Right renal pelvis (tissue), 4 donors: Measurements from ENCODE around the gene ZSCAN21. TPM values are rescaled to one million over a fixed set of nuclear protein-coding genes. Genes with fewer than 3 reads are reported as not detected.

ENCODE experiments used
- DNase-seq, 4 donors: peaks; one replicate each; pipeline ENCODE4 v3.0.0-alpha.2; 2013; ENCODE audit warnings: low read depth in 4 of 4, low spot score in 3 of 4, missing footprints in 1 of 4
- polyA plus RNA-seq, 4 donors: library from polyadenylated mRNA; unstranded; fragments of 120-200 nt; gene quantifications; one replicate each; pipeline ENCODE4 v1.2.1, GENCODE V29; 2013; ENCODE audit not compliant: insufficient read length in 4 of 4

Gene ZSCAN21
- polyA plus RNA-seq, 4 donors, result 20.4 to 21.8 (median 21.5) TPM

DNA sequence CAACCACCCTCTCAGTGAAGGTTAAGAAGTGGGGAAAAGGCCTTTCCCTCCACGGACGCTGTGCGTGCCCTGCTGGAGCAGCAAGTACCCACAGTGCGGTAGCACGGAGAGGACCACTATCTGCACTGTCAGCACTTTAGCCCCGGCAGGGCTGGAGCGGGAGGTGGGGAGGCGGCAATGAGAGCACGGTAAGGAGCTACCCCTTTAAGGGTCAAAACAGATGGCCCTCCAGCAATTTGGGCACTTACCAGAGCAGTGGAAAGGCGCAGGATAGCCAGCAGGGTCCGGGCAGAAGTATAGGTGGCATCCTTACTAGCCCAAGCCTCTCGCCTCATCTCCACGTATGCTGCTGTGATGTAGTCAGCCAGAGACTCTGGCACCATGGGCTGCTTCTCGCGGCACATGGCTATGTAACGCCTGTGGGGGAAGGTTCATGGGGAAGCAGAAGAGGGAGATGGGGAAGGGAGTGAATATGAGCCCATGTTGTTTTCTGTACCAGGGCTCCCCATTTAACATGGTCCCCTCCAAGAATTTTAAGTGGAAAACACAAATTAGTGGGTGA, 44.4 kb downstream of the ZSCAN21 start:
- DNase-seq, result no peak

- DNase-seq, result no peak
Measured at GRCh38 chr7:100095289-100095688, 45.7 kb downstream of the ZSCAN21 start.

GRCh38 chr7:100095704-100096103, 46.1 kb downstream of the ZSCAN21 start:
- DNase-seq, result no peak

- DNase-seq, result no peak
Measured at GRCh38 chr7:100098913-100099312, 49.3 kb downstream of the ZSCAN21 start.

DNA sequence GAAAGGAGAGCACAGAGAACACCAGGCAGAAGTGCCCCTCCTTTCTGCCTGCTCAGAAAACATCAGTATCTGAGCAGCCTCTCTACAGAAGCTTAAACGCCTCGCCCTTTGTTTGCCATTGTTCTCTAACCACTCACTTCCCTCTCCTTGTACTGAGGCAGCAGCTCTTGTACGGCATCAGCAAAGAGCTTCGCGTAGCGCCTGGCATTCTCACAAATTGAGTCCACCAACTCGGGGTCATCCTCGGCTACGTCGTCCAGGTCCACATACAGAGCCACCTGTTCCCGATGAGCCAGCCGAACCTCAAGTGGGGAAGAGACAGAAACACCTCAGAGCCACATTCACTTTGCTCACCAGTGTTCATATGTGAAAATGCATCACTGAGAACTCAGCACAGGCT, 49.9 kb downstream of the ZSCAN21 start:
- DNase-seq, result no peak

GRCh38 chr7:100100420-100101015, 50.9 kb downstream of the ZSCAN21 start:
- DNase-seq, result peak; percentile 90 to 91 (median 90)

DNA sequence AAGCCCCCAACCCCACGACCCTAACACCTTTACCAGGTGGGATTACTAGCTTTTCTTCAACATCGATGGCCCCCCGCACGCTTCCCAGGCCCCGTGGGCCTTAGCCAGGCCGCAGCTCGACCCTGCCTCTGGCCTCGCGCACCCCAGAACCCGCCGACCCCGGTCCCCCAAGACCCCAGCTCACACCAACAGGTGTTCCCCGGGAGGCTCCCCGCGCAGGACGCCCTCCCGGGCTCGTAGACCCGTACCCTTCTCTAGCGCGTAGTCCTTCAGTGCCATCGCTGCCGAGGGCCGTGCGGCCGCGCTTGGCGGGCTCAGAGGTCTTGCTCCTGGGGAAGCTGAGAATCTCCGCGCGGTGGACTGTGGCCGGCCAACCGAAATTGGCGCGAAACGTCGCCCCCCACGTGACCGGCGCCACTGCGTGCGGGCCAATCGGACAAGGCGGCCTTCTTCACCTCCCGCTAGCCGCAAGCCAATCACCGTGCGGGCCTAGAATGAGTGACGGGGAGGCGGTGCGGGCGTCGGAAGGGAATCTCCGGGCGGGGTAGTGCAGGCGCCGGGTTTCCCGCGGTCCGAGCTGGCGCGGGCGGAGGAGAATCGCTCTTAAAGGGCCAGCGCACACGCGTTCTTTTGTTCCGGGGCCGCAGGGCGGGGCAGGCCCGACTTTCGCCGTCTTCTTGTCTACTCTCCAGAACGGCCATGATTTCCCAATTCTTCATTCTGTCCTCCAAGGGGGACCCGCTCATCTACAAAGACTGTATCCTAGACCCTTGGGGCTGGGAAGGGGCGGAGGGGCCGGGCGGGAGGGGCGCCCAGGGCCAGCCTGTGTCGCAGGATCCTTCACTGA, 51.7 kb downstream of the ZSCAN21 start, which contains the start of the genes AP4M1 and MCM7:
AP4M1 (plus strand) TSS at position 628 of the 847 bp plus-strand sequence; CDS start at position 700, 72 bp downstream.
MCM7 (minus strand) TSS at position 382 of the 847 bp plus-strand sequence; CDS start at position 279, 103 bp downstream.
- DNase-seq, result peak; percentile 90 to 98 (median 94)

- no peak for DNase-seq
Measured at GRCh38 chr7:100102950-100103840, 53.6 kb downstream of the ZSCAN21 start.

GRCh38 chr7:100105534-100105933, 56.0 kb downstream of the ZSCAN21 start:
- DNase-seq, result no peak

DNA sequence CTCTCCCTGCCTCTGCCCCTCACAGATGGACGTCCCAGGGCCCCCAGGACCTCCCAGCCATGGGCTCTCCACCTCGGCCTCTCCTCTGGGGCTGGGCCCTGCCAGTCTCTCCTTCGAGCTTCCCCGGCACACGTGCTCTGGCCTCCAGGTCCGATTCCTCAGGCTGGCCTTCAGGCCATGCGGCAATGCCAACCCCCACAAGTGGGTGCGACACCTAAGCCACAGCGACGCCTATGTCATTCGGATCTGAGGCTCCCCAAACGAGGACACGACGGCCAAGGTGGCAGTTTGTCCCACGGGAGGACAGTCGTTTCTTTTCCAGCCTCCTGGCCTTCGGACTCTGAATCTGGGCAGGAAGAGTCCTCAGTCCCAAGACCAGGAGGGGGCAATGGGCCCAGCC, 57.1 kb downstream of the ZSCAN21 start:
- DNase-seq, result no peak

- DNase-seq, result no peak
Measured at GRCh38 chr7:100107125-100107737, 57.7 kb downstream of the ZSCAN21 start.

DNA sequence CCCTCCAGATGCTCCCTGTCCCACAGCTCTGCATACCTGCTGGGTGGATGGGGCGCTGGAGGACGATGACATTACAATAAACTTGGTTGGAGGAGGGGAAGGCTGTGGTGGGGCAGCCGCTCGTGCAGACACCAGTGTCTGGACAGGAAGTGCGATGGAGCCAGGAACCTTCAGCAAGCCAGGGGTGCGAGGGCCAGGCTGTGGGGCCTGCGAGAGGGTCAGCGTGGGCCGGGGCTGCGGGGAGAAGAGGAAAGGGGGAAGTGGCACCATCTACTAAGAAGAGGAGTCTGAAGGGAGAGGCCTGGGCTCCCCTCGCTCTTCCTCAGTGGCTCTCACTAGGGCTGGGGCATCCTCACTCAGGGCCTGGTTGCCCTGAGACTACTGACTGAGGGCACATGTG, 58.3 kb downstream of the ZSCAN21 start:
- DNase-seq, result no peak

- DNase-seq, result no peak
Measured at GRCh38 chr7:100109521-100110163, 60.1 kb downstream of the ZSCAN21 start.

DNA sequence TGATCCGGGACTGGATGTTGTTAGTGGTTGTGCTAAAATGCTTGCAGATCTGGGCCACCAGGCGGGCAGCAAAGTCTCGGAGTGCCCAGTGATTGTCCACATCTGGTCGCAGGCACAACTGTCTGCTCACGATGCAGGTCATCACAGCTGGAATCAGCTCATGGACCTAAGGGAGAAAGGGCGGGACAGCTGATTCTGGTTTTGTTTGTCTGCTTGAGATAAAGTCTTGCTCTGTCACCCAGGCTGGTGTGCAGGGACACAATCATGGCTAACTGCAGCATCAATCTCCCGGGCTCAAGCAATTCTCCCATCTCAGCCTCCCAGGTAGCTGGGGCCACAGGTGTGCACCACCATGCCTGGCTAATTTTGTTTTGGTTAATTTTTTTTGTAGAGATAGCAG, 61.6 kb downstream of the ZSCAN21 start:
- no peak for DNase-seq

GRCh38 chr7:100111914-100112313, 62.3 kb downstream of the ZSCAN21 start:
- DNase-seq, result no peak

Other genes with a start within 250 kb of the ZSCAN21 start
- gene CYP3A43, start 221.8 kb upstream of the ZSCAN21 start, polyA plus RNA-seq, result under 1 TPM; 0.16 to 0.51 (median 0.31) TPM
- not detected for gene OR2AE1, start 172.7 kb upstream of the ZSCAN21 start, polyA plus RNA-seq
- 10 to 100 TPM; 34.8 to 44.8 (median 36.2) TPM for gene TRIM4, start 130.2 kb upstream of the ZSCAN21 start, polyA plus RNA-seq
- gene GJC3, start 120.2 kb upstream of the ZSCAN21 start, polyA plus RNA-seq, result 1 to 10 TPM in 3 of 4 donors, under 1 TPM in 1; 0.60 to 1.4 (median 1.1) TPM
- gene AZGP1, start 73.7 kb upstream of the ZSCAN21 start, polyA plus RNA-seq, result 10 to 100 TPM; 47.6 to 77.5 (median 61.3) TPM
- 10 to 100 TPM; 47.3 to 57.0 (median 50.4) TPM for gene ZKSCAN1, start 34.2 kb upstream of the ZSCAN21 start, polyA plus RNA-seq
- 10 to 100 TPM; 45.5 to 53.9 (median 53.3) TPM for gene ZNF3, start 31.9 kb downstream of the ZSCAN21 start, polyA plus RNA-seq
- 100 to 1,000 TPM; 127 to 138 (median 134) TPM for gene COPS6, start 39.2 kb downstream of the ZSCAN21 start, polyA plus RNA-seq
- 100 to 1,000 TPM; 136 to 158 (median 148) TPM for gene MCM7, start 51.6 kb downstream of the ZSCAN21 start, polyA plus RNA-seq
- gene AP4M1, start 51.9 kb downstream of the ZSCAN21 start, polyA plus RNA-seq, result 10 to 100 TPM; 23.7 to 36.2 (median 31.5) TPM
- gene TAF6, start 69.6 kb downstream of the ZSCAN21 start, polyA plus RNA-seq, result 10 to 100 TPM; 53.9 to 64.5 (median 60.1) TPM
- gene CNPY4, start 69.9 kb downstream of the ZSCAN21 start, polyA plus RNA-seq, result 10 to 100 TPM; 35.7 to 49.0 (median 43.3) TPM
- 1 to 10 TPM; 1.2 to 2.6 (median 1.5) TPM for gene MBLAC1, start 77.2 kb downstream of the ZSCAN21 start, polyA plus RNA-seq
- gene LAMTOR4, start 99.1 kb downstream of the ZSCAN21 start, polyA plus RNA-seq, result 100 to 1,000 TPM in 2 of 4 donors, 10 to 100 TPM in 2; 90.5 to 126 (median 97.4) TPM
- gene TRAPPC14, start 108.9 kb downstream of the ZSCAN21 start, polyA plus RNA-seq, result 10 to 100 TPM; 20.2 to 24.5 (median 21.3) TPM
- 1 to 10 TPM; 5.7 to 7.1 (median 6.4) TPM for gene GAL3ST4, start 118.8 kb downstream of the ZSCAN21 start, polyA plus RNA-seq
- 10 to 100 TPM in 1 of 4 donors, 1 to 10 TPM in 3; 8.7 to 14.5 (median 9.3) TPM for gene GPC2, start 127.6 kb downstream of the ZSCAN21 start, polyA plus RNA-seq
- gene STAG3, start 128.1 kb downstream of the ZSCAN21 start, polyA plus RNA-seq, result 10 to 100 TPM; 11.7 to 16.6 (median 12.9) TPM
- gene PVRIG, start 170.2 kb downstream of the ZSCAN21 start, polyA plus RNA-seq, result 1 to 10 TPM; 3.7 to 4.7 (median 4.4) TPM